ENCODE measurements around the gene GPR160.
"Not testable (repeated sequence)": the region's sequence is repeated elsewhere in the genome, so short reads cannot be mapped to it uniquely, and the experiment has no call there.

GPR160 gene

DNA sequence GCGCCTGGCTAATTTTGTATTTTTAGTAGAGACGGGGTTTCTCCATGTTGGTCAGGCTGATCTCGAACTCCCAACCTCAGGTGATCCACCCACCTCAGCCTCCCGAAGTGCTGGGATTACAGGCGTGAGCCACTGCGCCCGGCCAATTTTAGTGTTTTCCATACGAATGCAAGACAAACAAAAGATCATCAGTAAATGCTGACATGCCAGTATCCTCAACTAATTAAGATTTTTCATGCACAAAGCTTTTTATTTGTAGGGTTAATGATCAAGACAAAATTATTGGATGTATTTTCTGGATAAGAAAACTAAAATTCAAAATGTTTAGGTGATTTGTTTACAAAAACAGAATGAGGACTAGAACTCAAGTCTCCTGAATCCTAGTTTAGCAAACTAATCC, 76.4 kb downstream of the GPR160 start:
- DNase-seq = not testable (repeated sequence)

- no peak for DNase-seq
Measured at GRCh38 chr3:170117134-170117533, 79.3 kb downstream of the GPR160 start.

- DNase-seq = no peak
Measured at GRCh38 chr3:170128259-170128976, 90.6 kb downstream of the GPR160 start.

GRCh38 chr3:170128977-170129431, 91.2 kb downstream of the GPR160 start:
- no peak for DNase-seq

GRCh38 chr3:170130532-170130931, 92.7 kb downstream of the GPR160 start:
- no peak for DNase-seq

- no peak for DNase-seq
Measured at GRCh38 chr3:170132335-170132734, 94.5 kb downstream of the GPR160 start.
